Loucy (cell line): ENCODE measurements around the gene GLO1.
"Not testable (repeated sequence)": the region's sequence is repeated elsewhere in the genome, so short reads cannot be mapped to it uniquely, and the experiment has no call there.

Experiments
- H2AFZ ChIP-seq: fragments of 200-600 bp; sonication (generic); 2 replicates; pipeline ENCODE4 v1.6.0; 2016; ENCODE audit warnings: antibody characterized with exemption, mild to moderate bottlenecking, low read length, moderate library complexity
- H3F3A ChIP-seq: fragments of 200-600 bp; 2 replicates; pipeline ENCODE4 v1.6.0; 2016; ENCODE audit warnings: antibody characterized with exemption, low read depth, mild to moderate bottlenecking
- H3K27me3 ChIP-seq: fragments of 200-600 bp; sonication (generic); 2 replicates; pipeline ENCODE4 v1.6.1; 2014; ENCODE audit warnings: low read length, mild to moderate bottlenecking; ENCODE audit not compliant: insufficient read depth, poor library complexity, severe bottlenecking
- H3K36me3 ChIP-seq: fragments of 200-600 bp; sonication (generic); 2 replicates; pipeline ENCODE4 v1.6.1; 2016; ENCODE audit warnings: low read length; ENCODE audit not compliant: insufficient read depth
- H3K4me1 ChIP-seq: fragments of 200-600 bp; sonication (generic); 2 replicates; pipeline ENCODE4 v1.5.1; 2014; ENCODE audit warnings: low read length, mild to moderate bottlenecking; ENCODE audit not compliant: insufficient read depth, poor library complexity, severe bottlenecking
- H3K4me2 ChIP-seq: fragments of 200-600 bp; sonication (generic); 2 replicates; pipeline ENCODE4 v1.6.0; 2014; ENCODE audit warnings: antibody characterized with exemption, low read length, low read depth, mild to moderate bottlenecking; ENCODE audit not compliant: poor library complexity, severe bottlenecking
- H3K4me3 ChIP-seq: fragments of 200-600 bp; sonication (generic); 2 replicates; pipeline ENCODE4 v1.5.1; 2014; ENCODE audit warnings: low read length, mild to moderate bottlenecking, mixed read lengths; ENCODE audit not compliant: poor library complexity, severe bottlenecking
- H3K79me2 ChIP-seq: fragments of 200-600 bp; sonication (generic); 2 replicates; pipeline ENCODE4 v1.6.1; 2014; ENCODE audit warnings: low read length; ENCODE audit not compliant: insufficient read depth
- H3K9ac ChIP-seq: fragments of 200-600 bp; sonication (generic); 2 replicates; pipeline ENCODE4 v1.6.0; 2014; ENCODE audit warnings: mild to moderate bottlenecking, low read depth, low read length, moderate library complexity; ENCODE audit not compliant: poor library complexity, severe bottlenecking
- H3K9me2 ChIP-seq: fragments of 200-600 bp; sonication (generic); replicated peaks from 2 replicates; pipeline ENCODE4 v1.6.1; 2016; ENCODE audit warnings: low read depth, low read length, mixed read lengths
- H3K9me3 ChIP-seq: fragments of 200-600 bp; sonication (generic); 2 replicates; pipeline ENCODE4 v1.6.1; 2014; ENCODE audit warnings: mild to moderate bottlenecking, antibody characterized with exemption, low read length, low read depth; ENCODE audit not compliant: insufficient read depth
- H4K20me1 ChIP-seq: fragments of 200-600 bp; sonication (generic); 2 replicates; pipeline ENCODE4 v1.6.0; 2014; ENCODE audit warnings: antibody characterized with exemption, low read length, mild to moderate bottlenecking; ENCODE audit not compliant: insufficient read depth, poor library complexity, severe bottlenecking
- CTCF ChIP-seq: fragments of 200-600 bp; sonication (generic); conservative IDR thresholded peaks from 2 replicates; pipeline ENCODE4 v1.5.1; 2014; ENCODE audit warnings: mild to moderate bottlenecking, antibody characterized with exemption, low read length
- EZH2phosphoT487 ChIP-seq: fragments of 200-600 bp; IDR thresholded peaks from 2 replicates; pipeline ENCODE4 v1.6.1; 2018; ENCODE audit warnings: antibody characterized with exemption, mild to moderate bottlenecking, moderate library complexity, borderline replicate concordance

GLO1 gene

GRCh38 chr6:38703949-38704590, 1.1 kb upstream of the GLO1 start:
- peaks cover 15% of the 10 kb centered on the region for H3K4me1 ChIP-seq
- no peak overlapping the region for H2AFZ ChIP-seq
- no peaks in the 10 kb centered on the region for H3K9me2 ChIP-seq
- H3K4me2 ChIP-seq: peak overlapping the region; percentile 83
- no peaks in the 10 kb centered on the region for H3F3A ChIP-seq
- peaks cover 7% of the 10 kb centered on the region for H4K20me1 ChIP-seq
- no peak overlapping the region for H3K9ac ChIP-seq
- TF ChIP-seq EZH2phosphoT487 (no peak), CTCF (no peak)
- H3K79me2 ChIP-seq: peaks cover 30% of the 10 kb centered on the region
- peaks cover 5% of the 10 kb centered on the region for H3K27me3 ChIP-seq
- no peak overlapping the region for H3K4me3 ChIP-seq
- H3K9me3 ChIP-seq: no peaks in the 10 kb centered on the region
- no peaks in the 10 kb centered on the region for H3K36me3 ChIP-seq

DNA sequence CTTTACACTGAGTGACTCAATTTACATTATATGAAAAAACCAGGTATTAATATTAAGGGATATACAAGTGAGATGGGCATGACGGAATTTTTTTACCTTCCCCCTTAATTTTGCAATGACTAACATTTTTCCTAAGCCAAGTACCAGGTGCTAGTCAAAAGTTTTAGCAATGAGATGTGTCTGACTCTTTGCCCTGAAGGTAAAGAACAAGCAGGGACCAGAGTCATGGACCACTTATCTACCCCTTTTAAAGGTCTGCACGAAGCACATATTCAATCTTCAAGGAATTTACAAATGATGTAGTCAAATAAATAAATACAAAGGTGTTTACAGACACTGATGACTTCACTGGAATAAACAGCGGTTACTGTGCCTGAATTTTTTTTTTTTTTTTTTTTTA, 1.4 kb downstream of the GLO1 start:
- peaks cover 20% of the 10 kb centered on the region for H4K20me1 ChIP-seq
- TF ChIP-seq CTCF (no peak), EZH2phosphoT487 (no peak)
- no peak overlapping the region for H3K9ac ChIP-seq
- no peaks in the 10 kb centered on the region for H3K36me3 ChIP-seq
- H3K27me3 ChIP-seq: peaks cover 5% of the 10 kb centered on the region
- no peak overlapping the region for H2AFZ ChIP-seq
- H3F3A ChIP-seq: no peaks in the 10 kb centered on the region
- no peaks in the 10 kb centered on the region for H3K9me3 ChIP-seq
- no peaks in the 10 kb centered on the region for H3K9me2 ChIP-seq
- peak overlapping the region; percentile 97 for H3K4me3 ChIP-seq
- peaks cover 34% of the 10 kb centered on the region for H3K4me1 ChIP-seq
- H3K79me2 ChIP-seq: peaks cover 50% of the 10 kb centered on the region
- H3K4me2 ChIP-seq: peak overlapping the region; percentile 83

DNA sequence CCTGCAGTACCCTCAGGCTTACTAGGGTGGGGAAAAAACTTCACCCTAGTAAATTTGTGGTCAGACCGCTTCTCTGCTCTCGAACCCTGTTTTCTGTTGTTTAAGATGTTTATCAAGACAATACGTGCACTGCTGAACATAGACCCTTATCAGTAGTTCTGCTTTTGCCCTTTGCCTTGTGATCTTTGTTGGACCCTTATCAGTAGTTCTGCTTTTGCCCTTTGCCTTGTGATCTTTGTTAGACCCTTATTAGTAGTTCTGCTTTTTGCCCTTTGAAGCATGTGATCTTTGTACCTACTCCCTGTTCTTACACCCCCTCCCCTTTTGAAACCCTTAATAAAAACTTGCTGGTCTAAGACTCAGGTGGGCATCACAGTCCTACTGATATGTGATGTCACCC, 3.2 kb downstream of the GLO1 start:
- Histone ChIP-seq H4K20me1 (peaks cover 30% of the 10 kb centered on the region), H3K79me2 (peaks cover 65% of the 10 kb centered on the region), H3K4me3 (peak overlapping the region; percentile 97), H3K4me1 (peaks cover 45% of the 10 kb centered on the region)
- not testable (repeated sequence) for H3K4me2 ChIP-seq, H3K9me2 ChIP-seq, H3K36me3 ChIP-seq, H3K9me3 ChIP-seq, H3F3A ChIP-seq, H2AFZ ChIP-seq, H3K27me3 ChIP-seq, H3K9ac ChIP-seq

- peaks cover 30% of the 10 kb centered on the region for H4K20me1 ChIP-seq
- H3K9me3 ChIP-seq: no peaks in the 10 kb centered on the region
- H3K4me2 ChIP-seq: peak overlapping the region; percentile 55
- peaks cover 4% of the 10 kb centered on the region for H3K27me3 ChIP-seq
- no peak overlapping the region for H2AFZ ChIP-seq
- H3K4me3 ChIP-seq: peak overlapping the region; percentile 40
- peaks cover 78% of the 10 kb centered on the region for H3K79me2 ChIP-seq
- H3K9ac ChIP-seq: no peak overlapping the region
- no peaks in the 10 kb centered on the region for H3K9me2 ChIP-seq
- no peaks in the 10 kb centered on the region for H3K36me3 ChIP-seq
- TF ChIP-seq EZH2phosphoT487 (no peak), CTCF (no peak)
- H3K4me1 ChIP-seq: peaks cover 38% of the 10 kb centered on the region
- H3F3A ChIP-seq: no peaks in the 10 kb centered on the region
Measured at GRCh38 chr6:38697846-38698245, 5.1 kb downstream of the GLO1 start.
